Ishikawa (cell line): Measurements from ENCODE around the gene ACADL.

Source experiments
- CEBPB ChIP-seq: IDR thresholded peaks from 2 replicates; pipeline ENCODE4 v1.6.1; 2012
- CREB1 ChIP-seq: IDR thresholded peaks from 2 replicates; pipeline ENCODE4 v1.6.1; 2012; ENCODE audit warnings: low read depth
- EGR1 ChIP-seq: IDR thresholded peaks from 2 replicates; pipeline ENCODE4 v1.6.1; 2012
- EP300 ChIP-seq: IDR thresholded peaks from 2 replicates; pipeline ENCODE4 v1.6.1; 2012; ENCODE audit warnings: borderline replicate concordance
- FOXM1 ChIP-seq: IDR thresholded peaks from 2 replicates; pipeline ENCODE4 v1.6.1; 2012; ENCODE audit warnings: low read depth, borderline replicate concordance
- NFIC ChIP-seq: IDR thresholded peaks from 2 replicates; pipeline ENCODE4 v1.6.1; 2012
- RAD21 ChIP-seq: IDR thresholded peaks from 2 replicates; pipeline ENCODE4 v1.6.1; 2012; ENCODE audit warnings: low read depth
- TAF1 ChIP-seq: IDR thresholded peaks from 2 replicates; pipeline ENCODE4 v1.6.1; 2012; ENCODE audit warnings: low read depth, mild to moderate bottlenecking
- TCF12 ChIP-seq: IDR thresholded peaks from 2 replicates; pipeline ENCODE4 v1.6.1; 2012; ENCODE audit warnings: low read depth
- TEAD4 ChIP-seq: IDR thresholded peaks from 2 replicates; pipeline ENCODE4 v1.6.1; 2012
- USF1 ChIP-seq: IDR thresholded peaks from 2 replicates; pipeline ENCODE4 v1.6.1; 2012
- YY1 ChIP-seq: IDR thresholded peaks from 2 replicates; pipeline ENCODE4 v1.6.1; 2012; ENCODE audit warnings: low read depth
- ZBTB7A ChIP-seq: IDR thresholded peaks from 2 replicates; pipeline ENCODE4 v1.6.1; 2012; ENCODE audit warnings: low read depth
- TF ChIP-seq, protein P1 (sequence below): IDR thresholded peaks from 2 replicates; pipeline ENCODE4 v1.6.1; 2012; ENCODE audit warnings: low read depth, mild to moderate bottlenecking
- TF ChIP-seq, protein P2 (sequence below): IDR thresholded peaks from 2 replicates; pipeline ENCODE4 v1.6.1; 2012

ACADL gene

GRCh38 chr2:210170446-210171303 lies 54.6 kb downstream of the ACADL start:
- TF ChIP-seq RAD21, result no peak
- TF ChIP-seq EP300, result no peak
- TF ChIP-seq USF1, result peak; percentile 97
- peak; percentile 31; the same call in 1 of the 2 replicates for TF ChIP-seq TAF1
- TF ChIP-seq ZBTB7A, result peak; percentile 76
- TF ChIP-seq EGR1, result no peak
- TF ChIP-seq, protein P1, sequence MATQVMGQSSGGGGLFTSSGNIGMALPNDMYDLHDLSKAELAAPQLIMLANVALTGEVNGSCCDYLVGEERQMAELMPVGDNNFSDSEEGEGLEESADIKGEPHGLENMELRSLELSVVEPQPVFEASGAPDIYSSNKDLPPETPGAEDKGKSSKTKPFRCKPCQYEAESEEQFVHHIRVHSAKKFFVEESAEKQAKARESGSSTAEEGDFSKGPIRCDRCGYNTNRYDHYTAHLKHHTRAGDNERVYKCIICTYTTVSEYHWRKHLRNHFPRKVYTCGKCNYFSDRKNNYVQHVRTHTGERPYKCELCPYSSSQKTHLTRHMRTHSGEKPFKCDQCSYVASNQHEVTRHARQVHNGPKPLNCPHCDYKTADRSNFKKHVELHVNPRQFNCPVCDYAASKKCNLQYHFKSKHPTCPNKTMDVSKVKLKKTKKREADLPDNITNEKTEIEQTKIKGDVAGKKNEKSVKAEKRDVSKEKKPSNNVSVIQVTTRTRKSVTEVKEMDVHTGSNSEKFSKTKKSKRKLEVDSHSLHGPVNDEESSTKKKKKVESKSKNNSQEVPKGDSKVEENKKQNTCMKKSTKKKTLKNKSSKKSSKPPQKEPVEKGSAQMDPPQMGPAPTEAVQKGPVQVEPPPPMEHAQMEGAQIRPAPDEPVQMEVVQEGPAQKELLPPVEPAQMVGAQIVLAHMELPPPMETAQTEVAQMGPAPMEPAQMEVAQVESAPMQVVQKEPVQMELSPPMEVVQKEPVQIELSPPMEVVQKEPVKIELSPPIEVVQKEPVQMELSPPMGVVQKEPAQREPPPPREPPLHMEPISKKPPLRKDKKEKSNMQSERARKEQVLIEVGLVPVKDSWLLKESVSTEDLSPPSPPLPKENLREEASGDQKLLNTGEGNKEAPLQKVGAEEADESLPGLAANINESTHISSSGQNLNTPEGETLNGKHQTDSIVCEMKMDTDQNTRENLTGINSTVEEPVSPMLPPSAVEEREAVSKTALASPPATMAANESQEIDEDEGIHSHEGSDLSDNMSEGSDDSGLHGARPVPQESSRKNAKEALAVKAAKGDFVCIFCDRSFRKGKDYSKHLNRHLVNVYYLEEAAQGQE, result no peak
- TF ChIP-seq, protein P2, sequence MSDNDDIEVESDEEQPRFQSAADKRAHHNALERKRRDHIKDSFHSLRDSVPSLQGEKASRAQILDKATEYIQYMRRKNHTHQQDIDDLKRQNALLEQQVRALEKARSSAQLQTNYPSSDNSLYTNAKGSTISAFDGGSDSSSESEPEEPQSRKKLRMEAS, result no peak; the same call in 1 of the 2 replicates
- no peak; the same call in 1 of the 2 replicates for TF ChIP-seq TCF12
- no peak for TF ChIP-seq YY1
- TF ChIP-seq CREB1, result no peak
- 0 out of 2 replicates have a peak, but pooled peaks have one; percentile 3 for TF ChIP-seq NFIC
- no peak for TF ChIP-seq FOXM1
- peak; percentile 82 for TF ChIP-seq TEAD4
- TF ChIP-seq CEBPB, result peak; percentile 36; the same call in 1 of the 2 replicates

GRCh38 chr2:210170196-210170445 lies 55.1 kb downstream of the ACADL start:
- TF ChIP-seq ZBTB7A (no peak), EP300 (0 out of 2 replicates have a peak, but pooled peaks have one; percentile 21), NFIC (no peak), EGR1 (no peak), TEAD4 (no peak)
- TF ChIP-seq, protein P1, result no peak
- TF ChIP-seq, protein P2, result no peak

GRCh38 chr2:210169516-210170195 lies 55.6 kb downstream of the ACADL start:
- TF ChIP-seq TEAD4, result no peak
- TF ChIP-seq ZBTB7A, result no peak
- TF ChIP-seq CREB1, result no peak

DNA sequence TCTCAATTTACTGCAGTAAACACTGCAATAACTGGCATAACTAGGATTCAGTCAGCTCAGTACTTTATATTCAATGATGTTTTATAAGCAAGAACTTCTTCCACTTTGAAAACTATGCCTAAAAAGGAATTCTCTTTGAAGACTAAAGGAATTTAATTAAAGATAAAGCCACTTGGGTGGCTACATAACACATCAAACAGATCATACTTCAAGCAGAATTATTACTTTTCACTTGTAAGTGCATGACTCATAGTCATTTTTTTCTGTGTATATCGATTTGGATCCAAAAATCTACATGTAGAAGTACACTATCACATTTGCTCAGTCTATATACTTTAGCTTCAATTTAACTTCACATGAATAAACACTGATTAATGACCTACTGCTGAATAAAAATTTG lies 58.0 kb downstream of the ACADL start:
- no peak for TF ChIP-seq CREB1

DNA sequence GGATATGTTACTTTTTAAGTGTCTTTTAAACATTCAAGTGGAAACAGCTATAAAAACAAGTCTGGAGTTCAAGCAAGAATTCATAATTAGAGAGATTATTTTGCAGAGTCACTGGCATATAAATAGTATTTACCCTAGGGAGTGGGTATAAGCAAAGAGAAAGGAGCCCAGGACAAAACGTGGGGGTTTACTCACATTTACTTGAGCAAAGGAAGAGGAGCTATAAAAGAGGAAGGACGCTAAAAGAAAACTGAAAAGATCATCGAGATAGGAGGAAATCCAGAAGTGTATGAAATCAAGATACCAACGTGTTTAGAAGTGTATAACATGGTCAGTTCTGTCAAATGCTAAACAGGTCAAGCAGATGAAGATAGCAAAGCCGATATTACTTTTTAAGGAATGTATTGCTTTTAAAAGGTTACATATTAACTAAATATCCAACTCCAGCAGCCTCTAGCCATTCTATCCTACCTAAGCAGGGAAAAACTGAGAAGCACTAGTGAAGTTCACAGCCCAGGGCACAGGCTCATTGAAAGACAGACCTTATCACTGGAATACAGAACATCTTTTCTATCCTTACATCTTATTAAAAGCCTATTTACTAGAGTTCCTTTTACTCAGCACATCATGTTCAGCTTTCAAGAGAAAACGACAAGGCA lies 62.7 kb downstream of the ACADL start:
- TF ChIP-seq NFIC (no peak), FOXM1 (no peak), YY1 (no peak), ZBTB7A (no peak), TCF12 (no peak), EP300 (no peak), TEAD4 (no peak), CEBPB (no peak), EGR1 (no peak), USF1 (no peak), RAD21 (no peak), TAF1 (no peak), CREB1 (no peak)
- TF ChIP-seq, protein P1, result no peak
- TF ChIP-seq, protein P2, result no peak
